Subcutaneous abdominal adipose tissue (tissue), 5 donors: ENCODE data around the gene CMTM6.
A peak's percentile ranks its signal among the peaks of the same experiment; 100 is the strongest.

Source experiments
- H3K27ac ChIP-seq: one replicate; pipeline ENCODE4 v1.7.0; 2013; ENCODE audit warnings: low read depth, mild to moderate bottlenecking, inconsistent platforms, low read length, moderate library complexity
- H3K27me3 ChIP-seq, 5 donors: one replicate each; pipeline ENCODE4 v1.7.0; 2013; ENCODE audit warnings: low read length in 5 of 5, inconsistent platforms in 1 of 5; ENCODE audit not compliant: control insufficient read depth in 5 of 5, insufficient read depth in 4 of 5
- H3K36me3 ChIP-seq, 5 donors: one replicate each; pipeline ENCODE4 v1.7.0; 2013; ENCODE audit warnings: low read length in 5 of 5; ENCODE audit not compliant: control insufficient read depth in 5 of 5, insufficient read depth in 5 of 5
- H3K4me1 ChIP-seq, 5 donors: one replicate each; pipeline ENCODE4 v1.7.0; 2013; ENCODE audit warnings: low read length in 5 of 5, mild to moderate bottlenecking in 3 of 5, moderate library complexity in 1 of 5; ENCODE audit not compliant: control insufficient read depth in 5 of 5, insufficient read depth in 5 of 5
- H3K4me3 ChIP-seq, 5 donors: one replicate each; pipeline ENCODE4 v1.7.0; 2013; ENCODE audit warnings: low read length in 5 of 5, low read depth in 1 of 5
- H3K9ac ChIP-seq, 5 donors: one replicate each; pipeline ENCODE4 v1.7.0; 2013; ENCODE audit warnings: low read length in 5 of 5, mild to moderate bottlenecking in 4 of 5, moderate library complexity in 3 of 5
- H3K9me3 ChIP-seq, 5 donors: one replicate each; pipeline ENCODE4 v1.7.0; 2013; ENCODE audit warnings: low read length in 5 of 5; ENCODE audit not compliant: control insufficient read depth in 5 of 5
- donor health status: healthy.
- donor health status: healthy.
- donor health status: healthy.
- donor health status: healthy.
- donor health status: healthy.

Gene CMTM6

DNA sequence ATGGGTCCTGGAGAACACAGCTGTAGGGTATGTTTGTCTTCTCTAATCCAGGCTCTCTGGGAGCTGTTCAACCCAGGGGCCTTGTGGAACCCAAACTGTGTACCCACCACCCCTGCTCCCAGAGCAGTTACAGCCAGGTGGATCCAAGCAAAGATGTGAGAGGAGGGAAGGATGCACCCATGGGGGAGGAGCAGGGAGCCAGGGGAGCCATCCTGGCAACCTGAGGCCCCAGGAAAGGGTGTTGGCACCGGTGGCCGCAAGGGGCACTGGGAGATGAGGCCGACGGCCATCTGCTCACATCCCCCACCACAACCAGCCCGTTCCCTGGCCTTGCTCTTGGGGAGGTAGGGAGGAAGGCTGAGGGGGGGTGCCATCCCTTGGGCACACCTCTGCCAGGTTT lies 43.2 kb downstream of the CMTM6 start:
- no peak overlapping the region for H3K27ac ChIP-seq
- H3K27me3 ChIP-seq = no peaks in the 10 kb centered on the region
- no peaks in the 10 kb centered on the region for H3K9me3 ChIP-seq
- peaks cover 0 to 12% (median 3%) of the 10 kb centered on the region in 5 donors for H3K4me1 ChIP-seq
- no peak overlapping the region for H3K9ac ChIP-seq
- H3K4me3 ChIP-seq = no peak overlapping the region
- H3K36me3 ChIP-seq = peaks cover 0 to 18% (median 6%) of the 10 kb centered on the region in 5 donors

DNA sequence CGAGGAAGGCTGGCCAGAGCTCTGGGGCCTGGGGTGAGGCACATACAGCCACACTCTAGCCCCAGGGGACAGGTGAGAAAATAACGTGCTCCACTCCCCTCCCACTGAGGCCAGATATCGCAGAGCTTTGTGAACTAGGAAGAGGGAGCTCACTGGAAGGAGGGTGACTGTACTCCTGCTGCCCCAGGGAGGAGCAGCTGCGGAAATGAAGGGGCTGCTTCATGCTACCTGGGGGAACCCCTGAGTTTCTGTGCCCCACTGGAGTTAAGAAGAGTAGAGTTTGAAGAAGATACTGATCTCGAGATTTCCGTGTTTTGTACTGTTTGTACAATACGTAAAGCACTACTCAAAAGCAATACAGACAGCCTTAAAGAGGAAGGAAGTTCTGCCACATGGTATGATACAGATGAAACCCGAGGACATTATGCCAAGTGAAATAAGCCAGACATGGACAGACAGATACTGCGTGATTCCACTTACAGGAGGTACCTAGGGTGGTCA lies 44.6 kb downstream of the CMTM6 start:
- no peaks in the 10 kb centered on the region for H3K9me3 ChIP-seq
- peak overlapping the region in 1 of 5 donors; percentile 28 for H3K9ac ChIP-seq
- H3K4me3 ChIP-seq = peak overlapping the region in 1 of 5 donors; percentile 12
- no peaks in the 10 kb centered on the region for H3K27me3 ChIP-seq
- H3K27ac ChIP-seq = no peak overlapping the region
- H3K36me3 ChIP-seq = peaks cover 0 to 24% (median 11%) of the 10 kb centered on the region in 5 donors
- peaks cover 0 to 12% (median 3%) of the 10 kb centered on the region in 5 donors for H3K4me1 ChIP-seq

DNA sequence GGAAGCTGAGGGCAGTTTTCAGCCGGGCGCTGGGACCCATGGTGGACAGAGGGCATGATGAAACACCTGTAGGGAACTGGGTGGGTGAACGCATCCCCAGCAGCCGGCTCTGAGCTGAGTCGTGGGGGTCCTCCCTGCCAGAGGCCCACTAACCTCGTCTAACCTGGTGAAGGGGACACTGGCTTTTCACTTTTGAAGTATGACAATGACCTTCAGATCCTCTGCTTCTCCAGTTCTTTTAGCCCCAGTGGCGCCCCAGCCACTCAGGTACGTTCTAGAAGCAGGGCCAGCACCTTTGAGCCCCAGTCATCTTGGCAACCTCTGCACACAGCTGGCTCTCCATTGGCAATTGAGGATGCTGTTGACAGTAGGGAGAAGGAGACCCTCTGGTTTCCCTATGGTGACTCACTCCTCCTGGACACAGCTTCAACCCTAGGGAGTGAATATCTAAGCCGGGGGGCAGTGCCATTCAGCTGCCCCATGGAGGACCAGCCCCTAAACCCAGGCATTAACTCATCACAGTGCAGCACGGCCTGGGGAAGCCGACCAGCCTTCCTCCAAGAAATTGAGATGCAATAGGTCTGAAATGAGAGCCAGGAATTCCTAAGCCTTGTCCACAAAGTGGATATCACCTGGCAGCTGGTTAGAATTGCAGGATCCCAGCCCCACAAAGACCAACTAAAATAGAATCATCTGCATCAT lies 46.1 kb downstream of the CMTM6 start:
- Histone ChIP-seq H3K36me3 (peaks cover 0 to 33% (median 16%) of the 10 kb centered on the region in 5 donors), H3K9me3 (no peaks in the 10 kb centered on the region), H3K27ac (no peak overlapping the region), H3K4me3 (no peak overlapping the region), H3K27me3 (no peaks in the 10 kb centered on the region), H3K9ac (no peak overlapping the region), H3K4me1 (peaks cover 0 to 12% (median 3%) of the 10 kb centered on the region in 5 donors)

DNA sequence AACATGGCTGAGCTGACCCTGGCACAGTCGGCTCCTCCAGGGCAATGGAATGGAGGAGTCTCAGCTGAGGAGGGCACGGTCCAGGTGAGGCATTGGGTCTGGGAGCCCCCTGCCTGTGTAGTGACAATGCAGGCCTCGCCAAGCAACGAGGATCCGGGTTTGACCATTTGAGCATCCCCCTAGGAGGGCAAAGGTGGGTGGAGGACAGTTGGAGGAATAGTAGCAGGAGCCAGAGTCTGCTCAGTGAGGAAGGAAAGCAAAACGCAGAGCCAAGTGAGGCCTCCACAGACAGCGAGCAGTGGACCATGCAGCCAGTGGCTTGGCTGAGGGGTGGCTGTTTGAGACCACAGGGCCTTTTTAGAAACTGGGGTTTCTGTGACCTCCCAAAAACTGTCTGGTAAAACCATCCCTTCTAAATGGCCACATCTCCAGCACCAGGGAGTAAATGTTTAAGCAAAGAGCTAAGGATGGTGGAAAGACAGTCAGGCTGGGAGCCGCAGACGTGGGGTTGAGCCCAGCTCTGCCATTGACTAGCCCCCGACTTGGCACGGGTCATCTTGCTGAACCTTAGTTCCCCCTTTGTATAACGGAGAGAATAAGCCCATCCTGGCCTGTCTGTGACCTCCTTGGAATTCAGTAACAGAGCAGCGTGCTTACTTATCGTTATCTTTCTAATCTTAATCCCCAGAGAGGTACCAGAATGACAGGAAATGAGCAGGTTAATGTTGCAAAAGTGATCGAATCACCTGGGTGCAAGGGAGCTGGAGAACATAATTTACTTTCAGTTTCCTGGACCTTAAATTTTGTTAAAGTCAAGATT lies 46.8 kb downstream of the CMTM6 start:
- Histone ChIP-seq H3K36me3 (peaks cover 0 to 40% (median 19%) of the 10 kb centered on the region in 5 donors), H3K27me3 (no peaks in the 10 kb centered on the region), H3K4me3 (no peak overlapping the region), H3K4me1 (peaks cover 0 to 12% (median 3%) of the 10 kb centered on the region in 5 donors), H3K9me3 (no peaks in the 10 kb centered on the region), H3K27ac (no peak overlapping the region), H3K9ac (no peak overlapping the region)

DNA sequence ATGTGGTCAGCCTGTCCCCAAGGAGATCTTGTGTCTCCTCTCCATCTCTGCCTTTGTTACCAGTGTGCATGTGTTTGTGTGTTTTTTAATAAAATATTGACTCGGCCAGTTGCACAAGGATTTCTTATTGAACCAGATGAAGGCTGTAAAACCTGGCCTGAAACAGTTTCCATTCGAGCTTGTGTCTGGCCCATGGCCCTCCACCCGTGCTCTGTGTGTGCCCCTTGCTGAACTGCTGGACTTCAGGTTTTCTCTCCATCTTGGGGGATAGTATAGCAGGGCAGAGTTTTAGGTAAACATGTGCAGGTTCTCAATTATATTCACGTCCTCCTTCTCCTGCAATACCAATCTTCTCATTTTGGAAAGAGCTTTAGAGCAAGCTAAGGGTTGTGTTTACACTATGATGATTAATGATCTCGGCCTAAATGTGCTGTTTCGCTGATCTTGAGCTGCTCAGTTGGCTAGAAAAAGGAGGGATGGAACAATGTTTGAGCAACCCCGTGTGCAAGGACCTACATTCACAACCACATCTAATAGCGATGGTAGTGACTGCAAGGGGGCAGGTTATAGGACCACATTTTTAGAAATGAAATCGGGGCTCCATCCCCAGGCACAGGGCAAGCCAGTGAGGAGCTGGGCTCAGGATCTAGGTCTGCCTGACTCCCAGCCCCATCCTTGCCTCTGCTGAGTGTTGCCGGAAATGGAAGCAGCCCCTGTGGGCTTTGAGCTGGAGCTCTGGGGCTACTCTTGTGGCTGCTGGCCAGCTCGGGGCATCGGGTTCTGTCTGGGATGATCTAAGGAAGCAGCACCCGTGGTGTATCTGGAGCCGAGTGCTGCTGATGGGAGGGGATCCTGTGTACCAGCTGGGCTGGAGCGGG lies 47.7 kb downstream of the CMTM6 start:
- Histone ChIP-seq H3K9me3 (no peaks in the 10 kb centered on the region), H3K9ac (no peak overlapping the region), H3K4me3 (no peak overlapping the region), H3K36me3 (peaks cover 0 to 46% (median 19%) of the 10 kb centered on the region in 5 donors), H3K27me3 (no peaks in the 10 kb centered on the region), H3K4me1 (peaks cover 0 to 10% (median 3%) of the 10 kb centered on the region in 5 donors), H3K27ac (no peak overlapping the region)

DNA sequence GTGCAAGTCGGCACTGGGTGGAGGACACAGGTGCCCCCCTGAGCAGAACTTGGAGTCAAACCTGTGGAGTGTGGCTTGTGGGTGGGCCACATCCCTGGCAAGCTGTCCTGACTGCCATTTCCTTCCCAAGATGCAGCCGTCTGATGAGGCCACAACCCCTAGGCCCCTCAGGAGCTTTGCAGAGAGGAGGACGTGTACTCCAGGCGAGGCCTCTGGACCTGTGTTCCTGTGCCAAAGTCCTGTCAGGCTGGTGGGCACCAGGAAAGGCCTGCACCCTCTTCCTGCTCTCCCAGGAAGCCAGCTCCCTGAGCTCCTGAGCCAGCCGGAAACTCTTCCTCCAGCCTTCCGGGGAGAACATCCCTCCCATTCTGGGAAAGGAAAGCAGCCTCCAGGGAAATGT lies 48.5 kb downstream of the CMTM6 start:
- Histone ChIP-seq H3K9ac (no peak overlapping the region), H3K36me3 (peaks cover 0 to 46% (median 19%) of the 10 kb centered on the region in 5 donors)

DNA sequence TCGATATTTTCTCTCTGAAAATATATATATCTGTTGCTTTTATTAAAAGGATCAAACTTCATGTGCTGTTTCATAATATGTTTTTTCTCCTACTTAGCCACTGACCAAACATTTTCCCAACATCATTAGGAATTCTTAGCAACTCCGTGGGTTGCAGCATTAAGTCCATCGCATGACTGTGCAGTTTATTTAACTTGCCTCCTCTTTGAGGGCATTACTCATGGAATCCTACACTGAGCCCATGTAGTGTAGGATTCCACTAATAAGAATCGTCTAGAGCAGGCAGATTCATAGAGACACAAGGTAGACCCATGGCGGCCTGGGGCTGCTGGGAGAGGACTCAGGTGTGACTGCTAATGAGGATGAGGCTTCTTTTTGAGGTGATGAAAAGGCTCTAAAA lies 49.3 kb downstream of the CMTM6 start:
- no peaks in the 10 kb centered on the region for H3K9me3 ChIP-seq
- peaks cover 0 to 9% (median 3%) of the 10 kb centered on the region in 5 donors for H3K4me1 ChIP-seq
- no peak overlapping the region for H3K9ac ChIP-seq
- H3K36me3 ChIP-seq = peaks cover 0 to 46% (median 25%) of the 10 kb centered on the region in 5 donors
- H3K4me3 ChIP-seq = no peak overlapping the region
- no peaks in the 10 kb centered on the region for H3K27me3 ChIP-seq
- no peak overlapping the region for H3K27ac ChIP-seq

More for the DNA sequence above, 48.5 kb downstream of the CMTM6 start:
- Histone ChIP-seq H3K27ac (no peak overlapping the region), H3K27me3 (no peaks in the 10 kb centered on the region), H3K9me3 (no peaks in the 10 kb centered on the region), H3K4me1 (peaks cover 0 to 10% (median 3%) of the 10 kb centered on the region in 5 donors), H3K4me3 (no peak overlapping the region)

DNA sequence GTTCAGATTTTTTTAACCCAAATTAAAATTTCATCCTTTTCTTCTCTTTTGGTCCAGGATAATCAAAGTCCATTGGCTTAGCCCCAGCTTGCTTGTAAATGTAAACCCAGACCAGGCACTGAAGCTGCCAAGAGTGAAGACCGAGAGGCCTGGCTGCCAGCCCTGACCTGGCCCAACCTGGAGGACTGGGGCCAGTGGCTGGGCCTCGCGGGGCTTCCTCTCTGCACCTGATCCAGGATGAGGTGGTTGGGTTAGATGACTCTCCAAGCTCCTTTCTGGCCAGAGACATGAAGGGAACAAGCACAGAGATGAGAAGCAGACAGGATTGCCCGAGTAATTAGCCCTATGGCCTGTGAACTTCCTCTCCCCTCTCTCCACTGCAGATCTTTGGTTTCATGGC lies 50.6 kb downstream of the CMTM6 start:
- Histone ChIP-seq H3K9ac (no peak overlapping the region), H3K27ac (no peak overlapping the region), H3K36me3 (peaks cover 0 to 46% (median 25%) of the 10 kb centered on the region in 5 donors), H3K9me3 (no peaks in the 10 kb centered on the region), H3K4me1 (no peaks in the 10 kb centered on the region), H3K4me3 (no peak overlapping the region), H3K27me3 (no peaks in the 10 kb centered on the region)

DNA sequence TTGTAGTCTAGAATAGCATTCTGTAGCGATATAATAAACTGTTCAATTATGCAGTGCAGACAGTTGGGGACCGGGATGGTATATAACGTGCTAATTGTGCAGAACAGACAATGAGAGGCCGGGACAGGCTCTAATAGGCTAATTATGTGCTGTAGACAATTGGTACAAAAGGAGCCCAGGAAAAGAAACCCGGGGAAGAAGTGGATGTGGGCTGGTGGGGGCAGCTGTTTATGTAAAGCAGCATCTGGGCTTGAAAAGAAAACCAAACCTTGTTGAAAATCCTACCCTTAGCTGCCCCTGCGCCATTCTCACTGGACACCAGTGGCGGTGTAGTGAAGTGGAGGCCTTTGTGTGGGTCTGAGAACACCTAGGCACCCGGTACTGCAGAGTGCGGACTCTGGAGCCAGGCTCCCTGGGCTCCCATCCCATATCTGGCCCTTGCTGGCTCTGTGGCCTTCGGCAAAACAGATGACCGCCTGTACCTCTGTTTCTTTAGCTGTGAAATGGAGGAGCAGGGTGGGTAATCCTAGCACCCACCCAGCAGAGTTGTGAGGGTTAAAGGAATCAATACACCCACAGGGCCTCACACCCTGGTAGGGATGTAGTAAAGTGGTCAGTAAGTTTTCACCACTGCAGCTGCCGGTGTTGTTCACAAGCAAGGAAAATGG lies 51.5 kb downstream of the CMTM6 start:
- Histone ChIP-seq H3K4me3 (no peak overlapping the region), H3K27ac (no peak overlapping the region), H3K36me3 (peaks cover 0 to 42% (median 25%) of the 10 kb centered on the region in 5 donors), H3K27me3 (no peaks in the 10 kb centered on the region), H3K9me3 (no peaks in the 10 kb centered on the region), H3K4me1 (no peaks in the 10 kb centered on the region), H3K9ac (no peak overlapping the region)
